Skeletal muscle cell (primary cell): ENCODE measurements around the gene ZNF562.
A peak's percentile ranks its signal among the peaks of the same experiment; 100 is the strongest.
"Not testable (repeated sequence)": the region's sequence is repeated elsewhere in the genome, so short reads cannot be mapped to it uniquely, and the experiment has no call there.

ENCODE experiments used
- DNase-seq: peaks from one replicate; pipeline ENCODE4 v3.0.0-alpha.2; 2010; ENCODE audit warnings: low read depth
- H3K4me3 ChIP-seq: 2 replicates; pipeline ENCODE4 v1.5.1; 2011; ENCODE audit warnings: low read depth, mild to moderate bottlenecking, control low read depth, low read length, moderate library complexity

ZNF562 gene

DNA sequence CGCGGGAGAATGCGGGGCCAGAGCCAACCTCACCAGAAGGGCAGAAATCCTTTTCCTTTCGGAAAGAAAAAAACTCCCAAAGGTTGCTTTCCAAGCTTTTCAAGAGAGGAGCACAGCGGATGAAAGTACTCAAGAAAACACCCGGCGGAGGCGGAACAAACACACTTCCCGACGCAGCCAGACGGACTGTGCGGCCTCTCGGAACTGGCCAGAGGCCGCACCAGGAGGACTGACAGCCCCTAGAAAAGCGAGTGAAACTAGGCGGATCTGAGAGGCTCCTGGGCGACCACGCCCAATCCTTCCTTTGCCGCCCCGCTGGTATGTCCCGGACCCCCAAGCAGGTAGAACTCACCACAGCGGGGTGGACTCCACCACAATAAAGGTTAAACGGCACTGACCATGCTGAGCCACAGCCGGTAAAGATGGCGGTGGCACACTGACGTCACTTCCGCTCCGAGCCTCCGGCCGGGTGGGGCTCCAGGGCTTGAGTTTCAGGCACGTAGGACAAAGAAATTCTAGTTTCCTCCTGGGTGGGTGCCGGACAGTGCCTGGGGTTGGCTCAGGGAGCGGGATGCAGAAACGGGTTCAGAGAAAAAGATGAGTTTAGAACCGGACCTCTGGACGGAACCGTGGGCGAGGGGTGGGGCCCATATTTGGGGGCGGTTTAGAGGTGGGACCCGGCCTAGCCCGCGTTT, at the start of gene ZNF562:
Gene ZNF562, minus strand, starts transcription at position 438 of the 695 bp plus-strand sequence. CDS start 14,356 bp downstream, outside the sequence.
- peak; percentile 47 for DNase-seq
- peak within 1 kb of the TSS; percentile 85 for H3K4me3 ChIP-seq

GRCh38 chr19:9724157-9724556, 49.3 kb upstream of the ZNF562 start:
- no peak overlapping the region for H3K4me3 ChIP-seq
- DNase-seq: no peak

DNA sequence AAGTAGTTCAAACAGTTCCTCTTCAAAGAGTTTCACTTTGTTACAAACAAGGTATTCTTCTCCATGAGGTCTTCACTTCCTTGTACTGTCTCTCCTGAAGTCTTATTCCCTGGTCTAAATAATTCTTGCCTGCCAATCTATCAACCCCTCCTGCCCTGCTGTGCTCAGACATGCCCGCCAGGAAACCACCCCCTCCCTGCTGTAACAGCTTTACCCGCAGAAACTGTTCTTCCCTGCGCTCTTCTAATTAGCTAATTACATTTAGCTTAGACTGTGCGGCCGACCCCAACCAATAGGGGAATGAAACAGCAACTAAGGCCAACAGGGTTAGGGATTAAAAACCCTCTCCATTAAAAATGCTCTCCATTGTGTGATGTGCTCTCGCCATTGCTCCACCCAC, 47.0 kb upstream of the ZNF562 start:
- H3K4me3 ChIP-seq: no peak overlapping the region
- no peak for DNase-seq

DNA sequence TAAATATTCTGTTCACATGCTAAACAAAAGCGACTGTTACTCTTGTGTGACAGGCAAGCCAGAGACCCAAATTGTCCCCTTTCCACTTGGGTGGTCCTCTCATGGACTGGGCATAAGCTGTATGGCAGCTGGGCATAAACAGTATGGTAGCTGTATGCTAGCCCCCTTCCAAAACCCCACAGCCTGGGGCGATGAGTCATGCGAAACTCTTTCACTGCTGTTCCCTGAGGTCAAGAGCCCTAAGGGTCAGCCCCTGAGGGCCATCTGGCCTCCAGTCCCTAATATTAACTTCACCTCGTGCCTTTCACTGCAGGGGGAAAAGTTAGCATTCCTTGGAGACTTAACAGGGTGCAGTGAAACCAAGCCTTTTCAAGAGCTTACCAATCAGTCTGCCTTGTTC, 45.6 kb upstream of the ZNF562 start:
- no peak for DNase-seq
- no peak overlapping the region for H3K4me3 ChIP-seq

GRCh38 chr19:9711815-9712214, 36.9 kb upstream of the ZNF562 start:
- no peak for DNase-seq
- H3K4me3 ChIP-seq: no peak overlapping the region

GRCh38 chr19:9709305-9709704, 34.4 kb upstream of the ZNF562 start:
- DNase-seq: no peak
- H3K4me3 ChIP-seq: no peak overlapping the region

- H3K4me3 ChIP-seq: no peak overlapping the region
- no peak for DNase-seq
Measured at GRCh38 chr19:9705836-9706235, 30.9 kb upstream of the ZNF562 start.

DNA sequence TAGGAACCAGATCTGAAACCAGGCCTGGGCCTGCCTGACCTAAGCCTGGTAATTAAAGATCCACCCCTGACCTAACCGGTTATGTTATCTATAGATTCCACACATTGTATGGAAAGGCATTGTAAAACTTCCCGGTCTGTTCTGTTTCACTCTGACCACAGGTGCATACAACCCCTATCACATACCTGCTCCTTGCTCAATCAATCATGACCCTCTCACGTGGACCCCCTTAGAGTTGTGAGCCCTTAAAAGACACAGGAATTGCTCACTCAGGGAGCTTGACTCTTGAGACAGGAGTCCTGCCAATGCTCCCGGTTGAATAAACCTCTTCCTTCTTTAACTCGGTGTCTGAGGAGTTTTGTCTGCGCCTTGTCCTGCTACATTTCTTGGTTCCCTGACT, 27.3 kb upstream of the ZNF562 start:
- DNase-seq: no peak
- no peak overlapping the region for H3K4me3 ChIP-seq

GRCh38 chr19:9700229-9700981, 25.5 kb upstream of the ZNF562 start:
- H3K4me3 ChIP-seq: no peak overlapping the region
- no peak for DNase-seq

DNA sequence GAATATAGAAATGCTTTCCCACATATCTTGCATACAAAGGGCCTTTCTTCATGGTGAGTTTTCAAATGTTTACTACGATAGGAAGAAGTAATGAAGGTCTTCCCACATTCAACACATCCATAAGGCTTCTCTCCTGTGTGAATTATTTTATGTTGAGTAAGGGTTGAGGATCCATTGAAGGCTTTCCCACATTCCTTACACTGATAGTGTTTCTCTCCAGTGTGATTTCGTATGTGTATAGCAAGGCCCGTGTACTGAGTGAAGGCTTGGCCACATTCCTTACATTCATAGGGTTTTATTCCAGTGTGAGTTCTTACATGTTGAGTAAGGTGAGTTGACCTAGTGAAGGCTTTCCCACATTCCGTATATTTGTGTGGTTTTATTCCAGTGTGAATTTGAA, 15.4 kb upstream of the ZNF562 start:
- not testable (repeated sequence) for DNase-seq, H3K4me3 ChIP-seq

DNA sequence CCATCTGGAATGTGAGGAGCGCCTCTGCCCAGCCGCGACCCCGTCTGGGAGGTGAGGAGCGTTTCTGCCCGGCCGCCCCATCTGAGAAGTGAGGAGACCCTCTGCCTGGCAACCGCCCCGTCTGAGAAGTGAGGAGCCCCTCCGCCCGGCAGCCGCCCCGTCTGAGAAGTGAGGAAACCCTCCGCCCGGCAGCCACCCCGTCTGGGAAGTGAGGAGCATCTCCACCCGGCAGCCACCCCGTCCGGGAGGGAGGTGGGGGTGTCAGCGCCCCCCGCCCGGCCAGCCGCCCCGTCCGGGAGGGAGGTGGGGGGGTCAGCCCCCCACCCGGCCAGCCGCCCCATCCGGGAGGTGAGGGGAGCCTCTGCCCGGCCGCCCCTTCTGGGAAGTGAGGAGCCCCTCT, 5.1 kb upstream of the ZNF562 start:
- not testable (repeated sequence) for H3K4me3 ChIP-seq, DNase-seq

GRCh38 chr19:9675358-9675901, 530 bp upstream of the ZNF562 start:
- peak overlapping the region; percentile 85 for H3K4me3 ChIP-seq
- not testable (repeated sequence) for DNase-seq

DNA sequence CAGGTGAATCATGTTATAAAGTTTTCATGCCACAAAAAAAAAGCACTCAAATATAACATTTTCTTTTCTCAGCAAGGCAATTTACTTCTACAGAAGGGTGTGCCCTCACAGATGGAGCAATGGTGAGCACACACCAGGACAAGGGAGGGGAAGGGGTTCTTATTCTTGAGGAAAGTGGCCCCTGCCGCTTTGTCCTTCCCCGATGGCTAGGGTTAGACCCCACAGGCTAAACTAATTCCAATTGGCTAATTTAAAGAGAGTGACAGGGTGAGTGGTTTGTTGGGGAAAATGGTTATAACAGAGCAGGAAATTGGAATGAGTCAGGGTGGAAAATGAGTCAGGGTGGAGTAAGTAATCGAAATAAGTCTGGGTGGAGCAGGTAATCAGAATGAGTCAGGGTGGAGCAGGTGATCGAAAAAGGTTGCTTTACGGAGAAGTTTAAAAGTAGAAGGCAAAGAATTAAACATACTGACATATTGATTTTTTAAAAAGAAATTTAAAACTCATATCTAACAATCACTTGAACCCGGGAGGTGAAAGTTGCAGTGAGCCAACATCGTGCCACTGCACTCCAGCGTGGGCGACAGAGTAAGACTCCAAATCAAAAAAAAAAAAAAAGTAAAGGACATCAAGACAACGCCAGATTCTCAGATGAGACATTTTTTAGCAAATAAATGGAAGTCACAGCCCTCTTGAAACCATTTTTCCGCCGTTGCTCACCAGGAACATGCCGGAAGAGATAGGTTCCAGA, 813 bp downstream of the ZNF562 start:
- DNase-seq: no peak
- peak overlapping the region; percentile 85 for H3K4me3 ChIP-seq

DNA sequence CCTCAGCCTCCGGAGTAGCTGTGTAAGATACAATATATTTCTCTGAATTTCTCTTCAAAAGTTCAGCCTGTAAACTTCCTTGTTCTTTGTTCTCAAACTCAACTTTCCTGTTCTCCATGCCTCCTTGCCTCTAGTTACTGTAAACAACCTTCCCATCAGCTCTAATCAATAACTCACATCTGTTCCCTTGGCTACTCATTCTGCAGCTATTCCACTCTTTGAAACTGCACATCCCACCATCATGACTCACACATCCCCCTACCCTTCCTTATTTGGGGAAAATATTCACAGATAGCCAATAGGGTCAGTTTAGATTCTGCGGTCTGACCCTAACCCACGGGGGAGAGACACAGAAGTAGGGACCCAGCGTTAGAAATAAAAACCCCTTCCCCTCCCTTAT, 2.0 kb downstream of the ZNF562 start:
- H3K4me3 ChIP-seq: no peak overlapping the region

DNA sequence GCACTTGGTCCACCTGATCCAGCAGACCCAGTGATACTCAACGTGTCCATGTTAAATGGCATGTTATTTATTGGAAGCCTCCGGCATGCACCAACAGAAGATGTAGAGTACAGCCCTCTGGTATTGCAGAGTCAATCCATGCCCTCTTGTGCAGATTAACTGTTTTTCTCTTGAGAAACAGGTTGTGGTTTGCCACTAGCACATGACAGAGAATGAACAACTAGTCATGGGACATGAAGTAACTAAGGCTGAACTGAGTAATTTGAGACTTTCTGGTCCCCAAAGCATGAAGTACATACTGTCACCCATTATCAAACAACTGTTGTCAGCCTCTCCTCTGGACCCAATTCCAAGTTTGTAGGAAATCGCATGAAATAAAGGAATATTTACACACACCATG, 3.2 kb downstream of the ZNF562 start:
- DNase-seq: no peak
- no peak overlapping the region for H3K4me3 ChIP-seq

More for the DNA sequence above, 2.0 kb downstream of the ZNF562 start:
- DNase-seq: no peak

DNA sequence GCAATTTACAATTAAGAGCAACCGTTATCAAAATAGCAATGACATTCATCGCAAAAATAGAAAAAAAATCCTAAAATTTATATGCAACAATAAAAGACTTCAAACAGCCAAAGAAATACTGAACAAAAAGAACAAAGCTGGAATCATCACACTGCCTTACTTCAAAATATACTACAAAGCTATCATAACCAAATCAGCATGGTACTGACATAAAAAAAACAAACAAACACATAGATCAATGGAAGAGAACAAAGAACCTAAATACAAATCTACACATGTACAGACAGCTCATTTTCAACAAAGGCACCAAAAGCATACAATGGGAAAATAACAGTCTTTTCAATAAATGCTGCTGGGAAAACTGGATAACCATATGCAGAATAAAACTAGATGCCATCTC, 6.4 kb downstream of the ZNF562 start:
- no peak for DNase-seq
- no peak overlapping the region for H3K4me3 ChIP-seq

DNA sequence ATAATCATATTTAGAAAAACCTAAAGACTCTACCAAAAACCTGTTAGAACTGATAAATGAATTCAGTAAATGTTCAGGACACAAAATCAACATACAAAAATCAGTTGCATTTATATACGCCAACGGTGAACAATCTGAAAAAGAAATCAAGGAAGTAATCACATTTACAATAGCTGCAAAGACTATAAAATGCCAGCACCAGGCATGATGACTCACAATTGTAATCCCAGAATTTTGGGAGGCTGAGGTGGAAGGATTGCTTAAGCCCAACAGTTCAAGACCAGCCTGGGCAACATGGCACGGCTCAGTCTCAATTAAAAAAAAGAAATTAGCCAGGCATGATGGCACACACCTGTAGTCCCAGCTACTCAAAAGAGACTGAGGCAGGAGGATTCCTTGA, 7.0 kb downstream of the ZNF562 start:
- no peak for DNase-seq
- no peak overlapping the region for H3K4me3 ChIP-seq

DNA sequence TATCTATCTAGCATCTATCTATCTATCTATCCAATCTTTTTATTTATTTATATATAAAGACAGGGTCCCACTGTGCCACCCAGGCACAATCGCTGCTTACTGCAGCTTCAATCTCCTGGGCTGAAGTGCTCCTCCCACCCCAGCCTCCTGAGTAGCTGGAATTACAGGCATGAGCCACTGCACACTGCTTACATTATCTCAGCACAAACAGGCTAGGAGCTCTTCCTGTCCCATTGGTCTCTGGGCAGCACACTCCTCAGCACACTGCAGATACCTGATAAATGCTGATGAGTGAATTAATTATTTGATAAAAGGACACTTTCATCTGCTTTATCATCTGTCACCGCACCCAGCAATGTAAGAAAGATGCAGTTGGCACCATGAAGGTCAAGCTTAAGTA, 16.1 kb downstream of the ZNF562 start:
- DNase-seq: no peak
- H3K4me3 ChIP-seq: no peak overlapping the region

GRCh38 chr19:9653066-9653555, 21.8 kb downstream of the ZNF562 start:
- not testable (repeated sequence) for H3K4me3 ChIP-seq

DNA sequence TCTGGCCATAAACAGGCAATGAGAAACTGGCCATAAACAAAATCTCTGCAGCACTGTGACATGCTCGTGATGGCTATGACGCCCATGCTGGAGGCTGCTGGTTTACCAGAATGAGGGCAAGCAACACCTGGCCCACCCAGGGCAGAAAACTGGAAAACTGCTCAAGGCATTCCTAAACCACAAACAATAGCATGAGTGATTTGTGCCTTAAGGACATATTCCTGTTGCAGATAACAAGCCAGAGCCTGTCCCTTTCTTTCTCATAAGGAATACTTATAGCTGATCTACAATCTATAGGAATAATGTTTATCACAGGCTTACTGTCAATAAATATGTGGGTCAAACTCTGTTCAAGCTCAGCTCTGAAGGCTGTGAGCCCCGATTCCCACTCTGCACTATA, 23.4 kb downstream of the ZNF562 start:
- not testable (repeated sequence) for DNase-seq, H3K4me3 ChIP-seq

More at GRCh38 chr19:9653066-9653555, 21.8 kb downstream of the ZNF562 start:
- DNase-seq: not testable (repeated sequence)
